ENCODE measurements around the gene RPS19. TPM values are rescaled to one million over a fixed set of nuclear protein-coding genes. Genes with fewer than 3 reads are reported as not detected.

The RPS19 gene
- total RNA-seq, 1 donor from 2014 or later, result 611 TPM

DNA sequence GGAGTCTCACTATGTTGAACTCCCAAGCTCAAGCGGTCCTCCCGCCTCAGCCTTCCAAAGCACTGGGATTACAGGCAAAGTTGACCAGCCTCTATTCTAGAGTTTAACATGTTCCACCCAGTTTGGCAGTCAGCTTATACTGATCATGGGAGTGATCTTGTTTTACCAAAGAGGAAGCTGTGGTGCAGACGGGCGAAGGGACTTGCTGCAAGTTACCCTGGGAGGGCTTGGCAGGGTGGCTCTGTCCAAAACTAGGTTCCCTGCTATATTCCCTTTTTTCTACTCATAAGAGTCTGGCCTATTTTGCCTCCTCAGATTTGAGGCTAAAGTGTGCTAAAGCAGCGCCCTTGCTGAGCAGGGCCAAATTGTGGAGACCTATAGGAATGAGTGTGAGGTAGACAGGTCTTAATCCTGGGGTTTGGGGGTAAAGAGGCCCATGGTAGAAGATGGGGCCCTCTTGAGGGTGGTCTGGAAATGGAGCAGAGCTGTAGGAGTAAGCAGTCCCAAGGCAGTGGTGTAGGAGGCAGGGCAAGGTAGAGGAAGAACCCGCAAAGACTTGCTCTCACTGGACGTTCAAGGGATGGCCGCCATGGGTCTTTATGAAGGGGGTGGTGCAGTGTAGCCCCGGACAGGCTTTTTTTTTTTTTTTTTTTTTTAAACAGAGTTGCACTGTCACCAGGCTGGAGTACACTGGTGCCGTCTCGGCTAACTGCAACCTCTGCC lies 3.3 kb downstream of the RPS19 start:
- no peaks in the 10 kb centered on the region for H3K9me3 ChIP-seq (replicated peaks)
- H3K27me3 ChIP-seq (ENCODE audit: low read depth), result no peaks in the 10 kb centered on the region
- DNase-seq, result no peak
- H3K4me1 ChIP-seq, result peaks cover 73% of the 10 kb centered on the region
- H3K4me3 ChIP-seq, result no peak overlapping the region
- no peak overlapping the region for H3K27ac ChIP-seq (replicated peaks)
- peaks cover 70% of the 10 kb centered on the region for H3K36me3 ChIP-seq
- no peak for TF ChIP-seq CTCF (IDR thresholded peaks at IDR 0.05; ENCODE audit: borderline replicate concordance)
- intact Hi-C loops (cut with micrococcal nuclease), result loop anchor here (10.0 kb wide), 1 partner anchor 71 kb away; no protein-coding TSS in a partner anchor

DNA sequence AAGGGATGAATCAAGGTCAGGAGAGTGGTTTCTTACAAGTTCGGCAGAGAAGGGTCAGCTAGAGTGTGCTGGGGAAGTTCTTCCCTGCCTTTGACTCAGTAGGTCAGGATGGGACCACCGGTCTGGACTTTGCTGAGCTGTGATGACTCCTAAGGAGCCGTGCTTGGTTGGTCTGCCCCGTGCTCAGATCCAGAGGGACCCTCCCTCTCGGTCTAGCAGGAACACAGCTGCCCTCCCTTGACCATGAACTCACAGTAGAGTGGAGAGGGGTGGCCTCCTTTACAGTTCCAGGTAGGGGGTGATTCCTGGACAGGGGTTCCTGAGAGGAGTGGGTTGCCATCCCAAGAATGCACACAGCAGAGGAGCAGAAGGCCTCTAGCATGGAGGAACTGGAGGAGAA lies 4.3 kb downstream of the RPS19 start:
- Histone ChIP-seq H3K27ac (replicated peaks) (no peak overlapping the region), H3K4me1 (peaks cover 76% of the 10 kb centered on the region), H3K9me3 (replicated peaks) (no peaks in the 10 kb centered on the region), H3K4me3 (no peak overlapping the region), H3K36me3 (peaks cover 78% of the 10 kb centered on the region), H3K27me3 (ENCODE audit: low read depth) (no peaks in the 10 kb centered on the region)
- DNase-seq, result no peak
- intact Hi-C loops (cut with micrococcal nuclease), result loop anchor here (10.0 kb wide), 1 partner anchor 70 kb away; no protein-coding TSS in a partner anchor
- TF ChIP-seq CTCF (IDR thresholded peaks at IDR 0.05; ENCODE audit: borderline replicate concordance), result no peak

DNA sequence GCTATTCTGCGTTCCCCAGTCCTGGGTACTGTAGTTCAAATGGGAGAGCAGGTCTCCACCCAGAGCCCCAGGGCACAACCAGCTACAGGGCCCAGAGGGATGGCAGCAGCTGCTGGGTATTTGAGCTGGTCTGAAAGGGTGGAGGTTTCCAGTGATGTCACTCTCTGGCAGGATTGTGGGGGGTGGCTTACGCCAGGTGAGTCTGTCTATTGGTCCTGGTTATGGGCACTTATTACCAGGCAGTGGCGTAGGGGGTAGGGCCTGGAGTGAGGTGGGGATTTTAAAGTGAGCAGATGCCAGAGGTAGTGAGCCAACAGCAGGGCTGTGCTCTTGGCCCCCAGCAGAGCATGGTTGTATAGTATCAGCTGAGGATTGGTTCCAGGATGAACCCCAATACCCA lies 6.2 kb downstream of the RPS19 start:
- H3K4me3 ChIP-seq, result no peak overlapping the region
- H3K4me1 ChIP-seq, result peaks cover 84% of the 10 kb centered on the region
- peaks cover 93% of the 10 kb centered on the region for H3K36me3 ChIP-seq
- TF ChIP-seq CTCF (IDR thresholded peaks at IDR 0.05; ENCODE audit: borderline replicate concordance), result no peak
- no peak overlapping the region for H3K27ac ChIP-seq (replicated peaks)
- intact Hi-C loops (cut with micrococcal nuclease), result loop anchor here (10.0 kb wide), 1 partner anchor 69 kb away; no protein-coding TSS in a partner anchor
- no peak for DNase-seq
- no peaks in the 10 kb centered on the region for H3K27me3 ChIP-seq (ENCODE audit: low read depth)
- H3K9me3 ChIP-seq (replicated peaks), result no peaks in the 10 kb centered on the region

GRCh38 chr19:41868120-41868988 lies 8.3 kb downstream of the RPS19 start:
- Histone ChIP-seq H3K27ac (replicated peaks) (no peak overlapping the region), H3K36me3 (peaks cover 82% of the 10 kb centered on the region), H3K9me3 (replicated peaks) (no peaks in the 10 kb centered on the region), H3K27me3 (ENCODE audit: low read depth) (no peaks in the 10 kb centered on the region), H3K4me3 (no peak overlapping the region), H3K4me1 (peaks cover 83% of the 10 kb centered on the region)
- DNase-seq, result no peak
- no peak for TF ChIP-seq CTCF (IDR thresholded peaks at IDR 0.05; ENCODE audit: borderline replicate concordance)
- intact Hi-C loops (cut with micrococcal nuclease), result loop anchor here (10.0 kb wide), 1 partner anchor 66 kb away; no protein-coding TSS in a partner anchor

DNA sequence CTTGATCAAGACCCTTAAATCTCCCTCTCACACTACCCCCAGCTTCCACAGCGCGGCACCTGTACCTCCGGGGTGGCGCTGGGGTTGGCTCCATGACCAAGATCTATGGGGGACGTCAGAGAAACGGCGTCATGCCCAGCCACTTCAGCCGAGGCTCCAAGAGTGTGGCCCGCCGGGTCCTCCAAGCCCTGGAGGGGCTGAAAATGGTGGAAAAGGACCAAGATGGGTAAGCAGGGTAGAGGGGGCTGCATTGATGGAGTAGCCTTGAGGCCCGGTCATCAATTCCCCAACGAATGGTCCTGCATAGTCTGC lies 8.9 kb downstream of the RPS19 start:
- no peak for DNase-seq
- Histone ChIP-seq H3K27me3 (ENCODE audit: low read depth) (no peaks in the 10 kb centered on the region), H3K4me1 (peaks cover 83% of the 10 kb centered on the region), H3K27ac (replicated peaks) (no peak overlapping the region), H3K36me3 (peaks cover 76% of the 10 kb centered on the region), H3K9me3 (replicated peaks) (no peaks in the 10 kb centered on the region), H3K4me3 (no peak overlapping the region)
- intact Hi-C loops (cut with micrococcal nuclease), result loop anchor here (10.0 kb wide), 1 partner anchor 66 kb away; no protein-coding TSS in a partner anchor
- no peak for TF ChIP-seq CTCF (IDR thresholded peaks at IDR 0.05; ENCODE audit: borderline replicate concordance)
